ENCODE measurements around the gene OR2J3. TPM values are rescaled to one million over a fixed set of nuclear protein-coding genes. Genes with fewer than 3 reads are reported as not detected.

The OR2J3 gene
- total and polyA plus RNA-seq, 10 donors: not detected

Other genes with a start within 250 kb of the OR2J3 start
- 10 to 100 TPM; 61.8 to 92.0 (median 67.8) TPM for gene TRIM27, start 184.1 kb upstream of the OR2J3 start, total RNA-seq
- 10 to 100 TPM; 45.2 to 61.7 (median 57.2) TPM for gene TRIM27, start 184.1 kb upstream of the OR2J3 start, polyA plus RNA-seq
- gene ZNF311, start 102.7 kb upstream of the OR2J3 start, total RNA-seq: 1 to 10 TPM in 4 of 7 donors, under 1 TPM in 3; 0.51 to 2.4 (median 1.1) TPM
- gene ZNF311, start 102.7 kb upstream of the OR2J3 start, polyA plus RNA-seq: under 1 TPM; 0.36 to 0.86 (median 0.63) TPM
- gene OR2W1, start 62.9 kb upstream of the OR2J3 start, total RNA-seq: not detected
- gene OR2W1, start 62.9 kb upstream of the OR2J3 start, polyA plus RNA-seq: not detected
- not detected for gene OR2B3, start 20.7 kb upstream of the OR2J3 start, total RNA-seq
- gene OR2B3, start 20.7 kb upstream of the OR2J3 start, polyA plus RNA-seq: not detected
- not detected for gene OR2J1, start 8.6 kb upstream of the OR2J3 start, total RNA-seq
- not detected for gene OR2J1, start 8.6 kb upstream of the OR2J3 start, polyA plus RNA-seq
- gene OR2J2, start 62.8 kb downstream of the OR2J3 start, total RNA-seq: not detected
- gene OR2J2, start 62.8 kb downstream of the OR2J3 start, polyA plus RNA-seq: not detected
- not detected for gene OR14J1, start 193.6 kb downstream of the OR2J3 start, total RNA-seq
- not detected for gene OR14J1, start 193.6 kb downstream of the OR2J3 start, polyA plus RNA-seq

Measured in spleen (tissue), 10 donors.